Ovary (tissue), 3 donors: ENCODE data around the gene TTC32.

Source experiments
- CTCF ChIP-seq, 3 donors: fragments of 450-650 bp in 2 of 3; fragments of 200-600 bp in 1 of 3; IDR thresholded peaks; one replicate each; pipeline versions ENCODE4 v1.5.1 to v1.8.0; 2016 to 2022; ENCODE audit warnings: antibody characterized with exemption in 3 of 3, mild to moderate bottlenecking in 1 of 3
- EP300 ChIP-seq: sonication (generic); formaldehyde crosslinking; IDR thresholded peaks from one replicate; pipeline ENCODE4 v1.6.1; 2017; ENCODE audit warnings: antibody characterized with exemption
- POLR2A ChIP-seq: fragments of 450-650 bp; IDR thresholded peaks from one replicate; pipeline ENCODE4 v1.6.1; 2017; ENCODE audit warnings: antibody characterized with exemption, mild to moderate bottlenecking, moderate library complexity
- donor health status: DM: no; HTN: no; CAD: no.

GRCh38 chr2:19894134-19894792 lies 7.5 kb downstream of the TTC32 start:
- TF ChIP-seq CTCF (IDR thresholded peaks at IDR 0.05) (no peak), POLR2A (no peak), EP300 (no peak)
